Endothelial cell of umbilical vein (primary cell): ENCODE results near the gene SSTR3. TPM values are rescaled to one million over a fixed set of nuclear protein-coding genes. Genes with fewer than 3 reads are reported as not detected.

Experiments
- BruUV-seq: library from RNA; stranded (reverse); fragments of 400-500 nt; replicated peaks from 2 replicates; lab custom pipeline; 2021; lab: Mats Ljungman, UMichigan
- CTCF ChIA-PET: fragments of 300-600, 350-600 bp; sonication (Branson Sonifier 250); formaldehyde crosslinking; loops from one replicate; lab custom pipeline; 2021; ENCODE audit warnings: antibody characterized with exemption, inconsistent platforms; lab: Charles Lee
- POLR2A ChIA-PET: fragments of 300-600, 350-600 bp; sonication (Branson Sonifier 250); formaldehyde crosslinking; loops from one replicate; lab custom pipeline; 2021; ENCODE audit warnings: antibody characterized with exemption, inconsistent platforms; lab: Charles Lee
- DNase-seq: peaks from one replicate; pipeline ENCODE4 v3.0.0-alpha.2; 2011; ENCODE audit warnings: low read depth, low spot score
- FAIRE-seq: peaks from 2 replicates; lab custom pipeline; 2011; peaks lifted over from hg19 to GRCh38; lab: Jason Lieb, UNC
- H2AFZ ChIP-seq: 2 replicates; pipeline ENCODE4 v1.6.0; 2012; ENCODE audit warnings: low read depth, low read length, control low read depth, inconsistent platforms
- H3K27ac ChIP-seq: 2 replicates; pipeline ENCODE4 v1.5.1; 2011; ENCODE audit warnings: low read depth, mild to moderate bottlenecking, control low read depth, low read length, moderate library complexity; ENCODE audit not compliant: insufficient read depth
- H3K27me3 ChIP-seq, 2 experiments: 2 replicates each; pipeline versions ENCODE4 v1.6.0 to v1.6.1; 2011; ENCODE audit warnings: low read length in 2 of 2, mixed read lengths in 1 of 2; ENCODE audit not compliant: control insufficient read depth in 2 of 2, insufficient read depth in 2 of 2
- H3K36me3 ChIP-seq, 2 experiments: 2 replicates in 1 of 2; 3 replicates in 1 of 2; pipeline ENCODE4 v1.5.1; 2011; ENCODE audit warnings: low read length in 2 of 2, mild to moderate bottlenecking in 1 of 2, moderate library complexity in 1 of 2; ENCODE audit not compliant: control insufficient read depth in 2 of 2, insufficient read depth in 2 of 2; ENCODE audit errors: extremely low read depth in 1 of 2
- H3K4me1 ChIP-seq: 3 replicates; pipeline ENCODE4 v1.5.1; 2011; ENCODE audit warnings: mild to moderate bottlenecking, low read length; ENCODE audit not compliant: control insufficient read depth, insufficient read depth; ENCODE audit errors: extremely low read depth
- H3K4me2 ChIP-seq: 2 replicates; pipeline ENCODE4 v1.6.1; 2011; ENCODE audit warnings: low read length, control low read depth, mixed read lengths; ENCODE audit not compliant: insufficient read depth
- H3K4me3 ChIP-seq, 3 experiments: fragments of 200-600 bp in 1 of 3; sonication (generic), shearing (Covaris generic) in 1 of 3; replicated peaks in 1 of 3; 2 replicates each; pipeline ENCODE4 v1.5.1; 2011 to 2016; ENCODE audit warnings: control low read depth in 3 of 3, low read length in 3 of 3, mild to moderate bottlenecking in 2 of 3, inconsistent platforms in 1 of 3, low read depth in 1 of 3, moderate library complexity in 1 of 3; ENCODE audit not compliant: insufficient read depth in 1 of 3
- H3K79me2 ChIP-seq: 2 replicates; pipeline ENCODE4 v1.6.0; 2012; ENCODE audit warnings: low read length, inconsistent platforms; ENCODE audit not compliant: control insufficient read depth, insufficient read depth
- H3K9ac ChIP-seq: replicated peaks from 2 replicates; pipeline ENCODE3; 2011; ENCODE audit warnings: low read length, control low read depth; ENCODE audit not compliant: insufficient read depth; ENCODE audit errors: extremely low read depth
- H3K9me1 ChIP-seq: replicated peaks from 3 replicates; pipeline ENCODE4 v1.6.0; 2011; ENCODE audit warnings: mild to moderate bottlenecking, low read length; ENCODE audit not compliant: control insufficient read depth, insufficient read depth; ENCODE audit errors: extremely low read depth
- H3K9me3 ChIP-seq: replicated peaks from 2 replicates; pipeline ENCODE4 v1.5.1; 2012; ENCODE audit warnings: low read length, inconsistent platforms; ENCODE audit not compliant: control insufficient read depth, insufficient read depth
- H4K20me1 ChIP-seq: replicated peaks from 2 replicates; pipeline ENCODE3; 2011; ENCODE audit warnings: mild to moderate bottlenecking, low read length; ENCODE audit not compliant: control insufficient read depth, insufficient read depth; ENCODE audit errors: extremely low read depth
- CTCF ChIP-seq, 2 donors: IDR thresholded peaks; 1 replicate in 1 of 2; 2 replicates in 1 of 2; pipeline ENCODE4 v1.5.1; 2011; ENCODE audit warnings: low read length in 2 of 2, mild to moderate bottlenecking in 2 of 2, moderate library complexity in 2 of 2, control low read depth in 1 of 2, inconsistent platforms in 1 of 2, low read depth in 1 of 2; ENCODE audit not compliant: insufficient read depth in 1 of 2; ENCODE audit errors: extremely low read depth in 1 of 2
- EZH2 ChIP-seq: IDR thresholded peaks from 2 replicates; pipeline ENCODE4 v1.6.1; 2012; ENCODE audit warnings: borderline replicate concordance, low read depth, mild to moderate bottlenecking, moderate library complexity, low read length, inconsistent platforms; ENCODE audit not compliant: severe bottlenecking
- FOS ChIP-seq: IDR thresholded peaks from 2 replicates; pipeline ENCODE4 v1.6.1; 2011; ENCODE audit warnings: mild to moderate bottlenecking, low read length, moderate library complexity, borderline replicate concordance; ENCODE audit not compliant: insufficient read depth
- GATA2 ChIP-seq: IDR thresholded peaks from 2 replicates; pipeline ENCODE4 v1.7.0; 2011; ENCODE audit warnings: low read depth, mild to moderate bottlenecking, moderate library complexity, mixed read lengths, low read length; ENCODE audit not compliant: insufficient read length, insufficient read depth
- JUN ChIP-seq: IDR thresholded peaks from 2 replicates; pipeline ENCODE4 v1.6.1; 2011; ENCODE audit warnings: borderline replicate concordance, low read depth; ENCODE audit not compliant: insufficient read length, insufficient read depth
- MYC ChIP-seq: IDR thresholded peaks from one replicate; pipeline ENCODE4 v1.6.1; 2011; ENCODE audit warnings: mild to moderate bottlenecking, low read depth, low read length
- POLR2A ChIP-seq: IDR thresholded peaks from 2 replicates; pipeline ENCODE4 v1.6.1; 2012; ENCODE audit warnings: low read depth, mild to moderate bottlenecking, control low read depth, low read length
- POLR2AphosphoS5 ChIP-seq: IDR thresholded peaks from 2 replicates; pipeline ENCODE4 v1.6.1; 2012; ENCODE audit warnings: low read depth, mild to moderate bottlenecking, control low read depth, low read length, moderate library complexity; ENCODE audit not compliant: insufficient read depth
- dilution Hi-C: fragments of 300-500 bp; cut with MboI; formaldehyde crosslinking; loops from one replicate; pipeline ENCODE4 v1.15.0; 2019; ENCODE audit warnings: low sequenced_read_pairs; ENCODE audit not compliant: extremely low pct_ligation_motif_present
- intact Hi-C: fragments of 100-400 bp; cut with micrococcal nuclease; formaldehyde crosslinking; loops from one replicate; pipeline ENCODE4 v1.10.0; 2022
- polyA plus RNA-seq, 4 experiments: library from polyadenylated mRNA; depleted of rRNA in 3 of 4; stranded (reverse) in 3 of 4; unstranded in 1 of 4; fragments of >200 nt; gene quantifications; 2 replicates each; pipeline versions ENCODE4 v1.2.1 to v1.2.3, GENCODE V29; 2011 to 2012; ENCODE audit warnings: missing spikeins in 1 of 4
- total RNA-seq: library from RNA; stranded (reverse); gene quantifications from 2 replicates; pipeline ENCODE4 v1.2.3, GENCODE V29; 2021
- TF ChIP-seq, protein P1 (sequence below): IDR thresholded peaks from 2 replicates; pipeline ENCODE4 v1.6.1; 2011; ENCODE audit not compliant: insufficient read depth, insufficient read length

Gene SSTR3
- total and polyA plus RNA-seq, 2 donors (not counting 3 experiments of a cell fraction or from before 2014, with no cell fraction given) = not detected

DNA sequence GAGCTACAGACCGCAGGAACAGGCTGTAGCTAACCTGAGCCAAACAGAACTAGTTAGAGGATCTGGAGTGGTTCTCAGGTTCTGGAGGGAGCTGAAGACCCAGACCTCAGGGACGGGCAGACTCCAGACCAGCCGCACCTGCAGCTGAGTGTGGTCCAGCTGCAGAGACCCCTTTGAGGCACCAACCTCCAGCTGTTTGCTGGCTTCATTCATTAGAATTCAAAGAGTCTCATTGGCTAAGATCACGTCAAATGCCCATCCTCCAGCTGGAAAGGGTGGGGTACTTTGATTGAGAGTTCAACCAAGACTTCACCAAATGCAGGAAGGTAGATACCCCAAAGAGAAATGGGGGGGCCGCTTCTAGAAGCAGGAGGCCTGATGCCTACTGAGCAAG, 49.2 kb downstream of the SSTR3 start:
- Histone ChIP-seq H3K79me2 (no peaks in the 10 kb centered on the region), H2AFZ (no peak overlapping the region), H3K36me3 (no peaks in the 10 kb centered on the region), H3K9me1 (no peaks in the 10 kb centered on the region), H4K20me1 (no peaks in the 10 kb centered on the region), H3K27ac (no peak overlapping the region), H3K9me3 (no peaks in the 10 kb centered on the region), H3K27me3 (no peaks in the 10 kb centered on the region), H3K4me3 (no peak overlapping the region), H3K4me2 (no peak overlapping the region), H3K4me1 (no peaks in the 10 kb centered on the region), H3K9ac (no peak overlapping the region)
- BruUV-seq = no TSS peak
- DNase-seq = no peak
- dilution Hi-C loops (no loop called here), intact Hi-C loops (no loop called here)
- TF ChIP-seq EZH2 (no peak), POLR2AphosphoS5 (no peak), MYC (no peak), GATA2 (no peak), FOS (no peak), JUN (no peak), POLR2A (no peak), CTCF (IDR thresholded peaks at IDR 0.05; ENCODE audit: extremely low read depth in 1 of 2, insufficient read depth in 1 of 2, low read depth in 1 of 2, low read length in 2 of 2) (no peak)
- TF ChIP-seq, protein P1, sequence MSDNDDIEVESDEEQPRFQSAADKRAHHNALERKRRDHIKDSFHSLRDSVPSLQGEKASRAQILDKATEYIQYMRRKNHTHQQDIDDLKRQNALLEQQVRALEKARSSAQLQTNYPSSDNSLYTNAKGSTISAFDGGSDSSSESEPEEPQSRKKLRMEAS = no peak
- ChIA-PET CTCF (interaction anchor here (1.2 to 3.1 kb wide), 3 partner anchors 35 to 38 kb away, joined by 4 to 21 read pairs (median 11); no protein-coding TSS in a partner anchor), POLR2A (no interaction called here)
- no peak for FAIRE-seq
